Mucosa of descending colon (tissue), 3 donors: ENCODE data around the gene PHLDA3. TPM values are rescaled to one million over a fixed set of nuclear protein-coding genes. Genes with fewer than 3 reads are reported as not detected.

Experiments used
- ATAC-seq: fragments of 200-7000 bp; cut with Tn5 transposase; one replicate; pipeline ENCODE4 v1.9.1; 2020; ENCODE audit warnings: mild to moderate bottlenecking, moderate library complexity
- DNase-seq, 3 donors: peaks; one replicate each; pipeline ENCODE4 v3.0.0-alpha.2; 2020
- H3K36me3 ChIP-seq: fragments of 200-600 bp; one replicate; pipeline ENCODE4 v1.8.0; 2021; ENCODE audit warnings: low read depth, mild to moderate bottlenecking
- H3K4me1 ChIP-seq: fragments of 200-600 bp; one replicate; pipeline ENCODE4 v1.8.0; 2021; ENCODE audit warnings: low read depth, mild to moderate bottlenecking
- H3K4me3 ChIP-seq: fragments of 200-600 bp; one replicate; pipeline ENCODE4 v1.8.0; 2021; ENCODE audit warnings: mild to moderate bottlenecking
- H3K9me3 ChIP-seq: fragments of 200-600 bp; one replicate; pipeline ENCODE4 v1.8.0; 2021; ENCODE audit warnings: mild to moderate bottlenecking
- intact Hi-C, 2 donors: fragments of 100-400 bp; cut with DNase I in 1 of 2; cut with micrococcal nuclease in 1 of 2; formaldehyde crosslinking; loops; one replicate each; pipeline versions ENCODE4 v1.11.0 to v1.11.1; 2022; cut with DNase I, micrococcal nuclease
- long read RNA-seq, 2 donors: library from polyadenylated mRNA; unstranded; transcript quantifications; one replicate each; pipeline ENCODE4 v2.0.0, GENCODE V29; 2019 to 2021
- total RNA-seq, 3 donors: library from RNA; stranded (reverse); fragmentation: NEBNext Ultra II Directional in 2 of 3; extraction: Animal tissue kit (Norgen Biotek cat#: 25700) in 2 of 3; gene quantifications; one replicate each; pipeline versions ENCODE4 v1.2.1 to v1.2.4, GENCODE V29; 2021 to 2023
- TF ChIP-seq, protein P1 (sequence below): fragments of 200-600 bp; IDR thresholded peaks from one replicate; pipeline ENCODE4 v1.8.0; 2022; ENCODE audit warnings: antibody characterized with exemption, mild to moderate bottlenecking
- donor health status: DM: no; HTN: no; CAD: no; lungs with moderate emphysema.
- donor health status: DM: no; HTN: no; CAD: no.
- donor health status: DM: no; HTN: yes; CAD: no.

The PHLDA3 gene
- 100 to 1,000 TPM in 1 of 3 donors, 10 to 100 TPM in 1, 1 to 10 TPM in 1; 8.5 to 106 (median 12.4) TPM for total RNA-seq
- long read RNA-seq, donor 1, transcript PHLDA3-202 (2 exons, 2,640 nt), result major isoform, 295 of 303 reads
- long read RNA-seq, donor 1, partial matches to known transcripts, result 0 of 303 reads
- long read RNA-seq, donor 1, other reads (novel, unspliced or antisense), result 8 of 303 reads
- long read RNA-seq, donor 2, result 0 reads

DNA sequence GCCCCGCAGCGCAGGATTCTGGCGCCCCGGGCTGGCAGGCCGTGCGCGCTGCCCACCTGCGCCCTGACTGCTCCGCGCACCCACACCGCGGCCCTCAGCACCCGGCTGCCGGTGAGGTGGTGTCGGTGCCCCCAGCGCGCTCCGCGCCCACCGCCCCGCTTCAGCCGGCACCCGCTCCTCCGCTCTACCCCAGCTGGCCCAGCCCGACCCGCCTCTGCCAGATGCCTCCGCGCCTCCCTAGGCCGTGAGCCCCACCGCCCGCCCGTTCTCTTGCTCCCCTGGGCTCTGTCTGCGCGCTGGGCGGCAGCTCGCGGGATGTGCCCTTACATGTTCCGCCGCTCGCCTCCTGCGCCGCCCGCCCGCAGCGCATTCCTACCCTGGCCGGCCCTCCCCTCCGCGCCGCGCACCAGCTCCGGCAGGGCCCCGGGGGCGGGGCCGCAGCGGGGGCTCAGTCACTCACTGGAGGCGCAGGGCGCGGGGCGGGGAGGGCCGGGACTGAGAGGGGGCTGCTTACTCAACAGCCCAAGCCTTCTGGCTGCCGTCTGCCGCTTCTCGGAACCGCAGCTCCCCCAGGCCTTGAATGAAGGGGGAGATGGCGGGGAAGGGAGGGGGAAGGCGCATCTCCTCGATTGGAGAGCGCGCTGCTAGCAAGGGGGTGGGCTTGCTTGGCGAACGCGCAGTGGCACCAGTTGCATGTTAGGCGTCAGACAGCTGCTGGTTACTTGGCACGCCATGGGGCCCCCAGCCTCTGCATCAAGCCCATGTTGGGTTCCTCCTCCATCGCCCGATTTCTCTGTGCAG lies at the start of gene PHLDA3:
Gene PHLDA3 (minus strand): TSS at position 345 of the 801 bp plus-strand sequence. CDS start 402 bp downstream, outside the sequence.
- TF ChIP-seq, protein P1, sequence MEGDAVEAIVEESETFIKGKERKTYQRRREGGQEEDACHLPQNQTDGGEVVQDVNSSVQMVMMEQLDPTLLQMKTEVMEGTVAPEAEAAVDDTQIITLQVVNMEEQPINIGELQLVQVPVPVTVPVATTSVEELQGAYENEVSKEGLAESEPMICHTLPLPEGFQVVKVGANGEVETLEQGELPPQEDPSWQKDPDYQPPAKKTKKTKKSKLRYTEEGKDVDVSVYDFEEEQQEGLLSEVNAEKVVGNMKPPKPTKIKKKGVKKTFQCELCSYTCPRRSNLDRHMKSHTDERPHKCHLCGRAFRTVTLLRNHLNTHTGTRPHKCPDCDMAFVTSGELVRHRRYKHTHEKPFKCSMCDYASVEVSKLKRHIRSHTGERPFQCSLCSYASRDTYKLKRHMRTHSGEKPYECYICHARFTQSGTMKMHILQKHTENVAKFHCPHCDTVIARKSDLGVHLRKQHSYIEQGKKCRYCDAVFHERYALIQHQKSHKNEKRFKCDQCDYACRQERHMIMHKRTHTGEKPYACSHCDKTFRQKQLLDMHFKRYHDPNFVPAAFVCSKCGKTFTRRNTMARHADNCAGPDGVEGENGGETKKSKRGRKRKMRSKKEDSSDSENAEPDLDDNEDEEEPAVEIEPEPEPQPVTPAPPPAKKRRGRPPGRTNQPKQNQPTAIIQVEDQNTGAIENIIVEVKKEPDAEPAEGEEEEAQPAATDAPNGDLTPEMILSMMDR, result no peak
- intact Hi-C loops, result no loop called here
- ATAC-seq, result peak; percentile 83
- peak; percentile 71 to 85 (median 83) for DNase-seq
- Histone ChIP-seq H3K36me3 (no peaks in the 10 kb centered on the region), H3K4me1 (peaks cover 20% of the 10 kb centered on the region), H3K4me3 (peak within 1 kb of the TSS; percentile 42), H3K9me3 (no peaks in the 10 kb centered on the region)

DNA sequence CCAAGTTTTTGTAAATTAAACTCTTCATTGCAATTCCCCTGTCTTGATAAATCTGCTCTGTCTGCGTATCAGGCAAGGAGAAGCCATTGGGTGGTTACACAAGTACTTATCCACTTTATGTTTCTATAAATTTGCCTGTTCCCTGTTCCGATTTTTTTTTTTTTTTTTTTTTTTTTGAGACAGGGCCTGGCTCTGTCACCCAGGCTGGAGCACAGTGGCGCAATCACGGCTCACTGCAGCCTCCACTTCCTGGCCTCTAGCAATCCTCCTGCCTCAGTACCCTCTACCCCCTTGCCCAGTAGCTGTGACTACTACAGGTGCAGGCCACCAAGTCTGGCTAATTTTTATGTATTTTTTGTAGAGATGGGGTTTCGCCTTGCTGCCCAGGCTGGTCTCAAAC lies 49.1 kb upstream of the PHLDA3 start:
- DNase-seq (no peak), ATAC-seq (no peak)
- Histone ChIP-seq H3K4me1 (no peaks in the 10 kb centered on the region), H3K4me3 (no peak overlapping the region), H3K9me3 (no peaks in the 10 kb centered on the region), H3K36me3 (no peaks in the 10 kb centered on the region)
- intact Hi-C loops, result loop anchor here in 1 of 2 donors (10.0 kb wide), 1 partner anchor 73 kb away; no protein-coding TSS in a partner anchor
- TF ChIP-seq, protein P1, result no peak

DNA sequence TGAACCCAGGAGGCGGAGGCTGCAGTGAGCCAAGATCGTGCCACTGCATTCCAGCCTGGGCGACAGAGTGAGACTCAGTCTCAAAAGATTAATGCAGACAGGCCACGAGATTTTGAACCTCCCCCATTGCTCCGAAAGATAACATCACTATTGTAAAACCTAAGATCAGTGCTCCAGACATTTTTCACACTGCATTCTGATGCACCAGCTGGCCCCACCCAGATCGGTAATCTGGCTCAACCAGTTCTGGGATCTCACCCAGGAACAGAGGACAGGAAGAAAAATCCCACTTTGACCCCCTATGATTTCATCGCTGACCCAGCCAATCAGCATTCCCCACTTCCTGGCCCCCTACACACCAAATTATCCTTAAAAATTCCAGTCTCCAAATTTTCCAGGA lies 48.6 kb upstream of the PHLDA3 start:
- DNase-seq (peak in 1 of 3 donors; percentile 59), ATAC-seq (peak; percentile 60)
- Histone ChIP-seq H3K4me1 (peaks cover 2% of the 10 kb centered on the region), H3K9me3 (no peaks in the 10 kb centered on the region), H3K36me3 (no peaks in the 10 kb centered on the region), H3K4me3 (no peak overlapping the region)
- TF ChIP-seq, protein P1, result no peak
- intact Hi-C loops, result loop anchor here in 1 of 2 donors (10.0 kb wide), 1 partner anchor 73 kb away; no protein-coding TSS in a partner anchor

DNA sequence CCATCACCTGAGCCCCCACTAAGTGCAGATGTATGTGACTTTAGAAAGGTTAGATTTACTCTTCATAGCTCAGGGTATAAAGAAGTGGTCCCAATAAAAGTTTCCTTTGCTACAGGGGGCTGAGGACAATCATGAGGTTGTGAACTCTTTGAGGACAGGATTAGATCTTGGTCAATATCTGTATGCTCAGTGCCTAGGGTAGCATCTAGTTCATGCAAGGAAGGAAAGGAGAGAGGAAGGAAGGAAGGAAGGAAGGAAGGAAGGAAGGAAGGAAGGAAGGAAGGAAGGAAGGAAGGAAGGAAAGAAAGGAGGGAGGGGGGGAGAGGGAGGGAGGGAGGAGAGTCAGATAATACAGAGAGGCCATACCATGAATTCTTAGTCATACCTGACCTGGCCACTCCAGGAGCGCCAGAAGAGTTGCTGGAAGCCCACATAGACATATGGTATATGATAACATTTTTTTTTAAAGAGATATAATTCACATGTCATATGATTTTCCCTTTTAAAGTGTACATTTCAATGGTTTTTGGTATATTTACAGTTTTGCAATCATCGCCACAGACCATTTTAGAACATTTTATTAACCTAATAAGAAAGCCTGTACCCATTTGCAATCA lies 47.6 kb upstream of the PHLDA3 start:
- TF ChIP-seq, protein P1, result no peak

DNA sequence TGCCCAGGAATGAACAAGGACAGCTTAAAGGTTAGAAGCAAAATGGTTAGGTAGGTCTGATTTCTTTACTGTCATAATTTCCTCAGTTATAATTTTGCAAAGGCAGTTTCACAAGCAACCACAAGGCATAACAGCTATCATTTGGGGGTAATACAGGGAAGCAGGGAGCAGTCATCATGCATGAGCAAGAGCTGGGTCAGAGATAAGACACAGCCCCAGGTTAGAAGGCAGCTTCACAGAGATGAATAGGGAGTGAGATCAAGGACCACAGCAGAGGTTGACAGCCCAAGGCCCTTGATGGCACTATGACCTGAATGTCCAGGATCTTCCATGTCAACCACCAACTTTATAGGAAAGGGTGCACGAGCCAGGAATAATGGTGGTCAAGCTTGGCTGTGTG lies 46.9 kb upstream of the PHLDA3 start:
- TF ChIP-seq, protein P1, result no peak
- Histone ChIP-seq H3K4me3 (no peak overlapping the region), H3K36me3 (no peaks in the 10 kb centered on the region), H3K9me3 (no peaks in the 10 kb centered on the region), H3K4me1 (peaks cover 4% of the 10 kb centered on the region)
- intact Hi-C loops, result loop anchor here in 1 of 2 donors (10.0 kb wide), 1 partner anchor 71 kb away; no protein-coding TSS in a partner anchor
- no peak for DNase-seq
- no peak for ATAC-seq

More for the DNA sequence above, 47.6 kb upstream of the PHLDA3 start:
- H3K4me3 ChIP-seq, result no peak overlapping the region
- no peaks in the 10 kb centered on the region for H3K9me3 ChIP-seq
- H3K36me3 ChIP-seq, result no peaks in the 10 kb centered on the region
- ATAC-seq (no peak), DNase-seq (no peak)
- intact Hi-C loops, result loop anchor here in 1 of 2 donors (10.0 kb wide), 1 partner anchor 72 kb away; no protein-coding TSS in a partner anchor
- H3K4me1 ChIP-seq, result peaks cover 4% of the 10 kb centered on the region
